Ammon's horn (tissue), 1 donor: ENCODE results near the gene SPOCK1.
A peak's percentile ranks its signal among the peaks of the same experiment; 100 is the strongest.

ENCODE experiments used
- DNase-seq: peaks from one replicate; pipeline ENCODE4 v3.0.0-alpha.2; 2016; ENCODE audit warnings: low spot score

The SPOCK1 gene

GRCh38 chr5:137492331-137492730 is 6.8 kb downstream of the SPOCK1 start:
- DNase-seq = no peak

- DNase-seq = no peak
Observed at GRCh38 chr5:137491121-137491520, 8.0 kb downstream of the SPOCK1 start.

- DNase-seq = no peak
Observed at GRCh38 chr5:137490591-137490990, 8.5 kb downstream of the SPOCK1 start.

GRCh38 chr5:137488974-137489373 is 10.2 kb downstream of the SPOCK1 start:
- DNase-seq = peak; percentile 55

- no peak for DNase-seq
Observed at GRCh38 chr5:137488516-137488915, 10.6 kb downstream of the SPOCK1 start.

GRCh38 chr5:137487600-137487999 is 11.5 kb downstream of the SPOCK1 start:
- peak; percentile 69 for DNase-seq

- DNase-seq = no peak
Observed at GRCh38 chr5:137486707-137487106, 12.4 kb downstream of the SPOCK1 start.

GRCh38 chr5:137481596-137481995 is 17.5 kb downstream of the SPOCK1 start:
- DNase-seq = no peak

GRCh38 chr5:137478043-137478442 is 21.1 kb downstream of the SPOCK1 start:
- DNase-seq = no peak

- no peak for DNase-seq
Observed at GRCh38 chr5:137470921-137471220, 28.3 kb downstream of the SPOCK1 start.

- no peak for DNase-seq
Observed at GRCh38 chr5:137470111-137470920, 28.8 kb downstream of the SPOCK1 start.

GRCh38 chr5:137466889-137467288 is 32.2 kb downstream of the SPOCK1 start:
- DNase-seq = peak; percentile 71

- DNase-seq = no peak
Observed at GRCh38 chr5:137465930-137466329, 33.2 kb downstream of the SPOCK1 start.

GRCh38 chr5:137462816-137463520 is 36.2 kb downstream of the SPOCK1 start:
- peak; percentile 73 for DNase-seq

- DNase-seq = no peak
Observed at GRCh38 chr5:137462265-137462590, 36.9 kb downstream of the SPOCK1 start.

GRCh38 chr5:137461391-137462264 is 37.5 kb downstream of the SPOCK1 start:
- DNase-seq = no peak

- DNase-seq = no peak
Observed at GRCh38 chr5:137454671-137455070, 44.5 kb downstream of the SPOCK1 start.

GRCh38 chr5:137453483-137454080 is 45.5 kb downstream of the SPOCK1 start:
- no peak for DNase-seq

GRCh38 chr5:137450759-137451158 is 48.4 kb downstream of the SPOCK1 start:
- DNase-seq = no peak

- DNase-seq = no peak
Observed at GRCh38 chr5:137448868-137449267, 50.3 kb downstream of the SPOCK1 start.

- DNase-seq = no peak
Observed at GRCh38 chr5:137446615-137447014, 52.5 kb downstream of the SPOCK1 start.

- no peak for DNase-seq
Observed at GRCh38 chr5:137446151-137446550, 53.0 kb downstream of the SPOCK1 start.
